GM12874 (cell line): ENCODE data around the gene VEPH1.

ENCODE experiments used
- TF ChIP-seq, protein P1 (sequence below): IDR thresholded peaks from 2 replicates; pipeline ENCODE4 v1.5.1; 2011; ENCODE audit warnings: low read depth, mild to moderate bottlenecking, control low read depth, low read length, moderate library complexity; ENCODE audit not compliant: insufficient read depth

VEPH1 gene

DNA sequence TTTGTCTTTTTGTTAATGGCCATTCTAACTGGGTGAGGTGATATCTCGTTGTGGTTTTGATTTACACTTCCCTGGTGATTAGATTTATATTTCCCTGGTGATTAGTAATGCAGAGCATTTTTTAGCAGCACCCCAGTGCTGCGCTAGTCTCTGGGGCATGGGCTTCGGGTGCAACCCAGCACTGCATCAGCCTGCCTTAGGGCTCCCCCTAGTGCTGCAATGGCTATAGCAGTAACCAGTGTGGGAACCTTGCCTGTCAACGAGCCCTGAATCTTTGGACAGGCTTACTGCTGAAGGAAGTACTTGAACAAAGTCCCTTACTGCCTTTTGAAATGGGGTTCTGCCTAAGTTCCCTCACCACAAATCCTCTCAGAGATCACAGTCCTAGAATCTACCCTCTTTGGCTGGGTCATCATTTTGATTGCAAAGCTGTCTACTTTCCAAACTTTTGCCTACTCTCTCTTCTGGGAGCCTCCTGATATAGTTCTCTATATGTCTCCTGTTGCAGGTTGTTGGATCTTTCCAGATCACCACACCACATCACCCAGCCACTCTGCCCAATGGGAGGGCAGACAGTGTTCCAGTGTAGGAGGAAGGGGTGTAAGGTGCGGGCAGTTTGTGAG lies 264.0 kb downstream of the VEPH1 start:
- TF ChIP-seq, protein P1, sequence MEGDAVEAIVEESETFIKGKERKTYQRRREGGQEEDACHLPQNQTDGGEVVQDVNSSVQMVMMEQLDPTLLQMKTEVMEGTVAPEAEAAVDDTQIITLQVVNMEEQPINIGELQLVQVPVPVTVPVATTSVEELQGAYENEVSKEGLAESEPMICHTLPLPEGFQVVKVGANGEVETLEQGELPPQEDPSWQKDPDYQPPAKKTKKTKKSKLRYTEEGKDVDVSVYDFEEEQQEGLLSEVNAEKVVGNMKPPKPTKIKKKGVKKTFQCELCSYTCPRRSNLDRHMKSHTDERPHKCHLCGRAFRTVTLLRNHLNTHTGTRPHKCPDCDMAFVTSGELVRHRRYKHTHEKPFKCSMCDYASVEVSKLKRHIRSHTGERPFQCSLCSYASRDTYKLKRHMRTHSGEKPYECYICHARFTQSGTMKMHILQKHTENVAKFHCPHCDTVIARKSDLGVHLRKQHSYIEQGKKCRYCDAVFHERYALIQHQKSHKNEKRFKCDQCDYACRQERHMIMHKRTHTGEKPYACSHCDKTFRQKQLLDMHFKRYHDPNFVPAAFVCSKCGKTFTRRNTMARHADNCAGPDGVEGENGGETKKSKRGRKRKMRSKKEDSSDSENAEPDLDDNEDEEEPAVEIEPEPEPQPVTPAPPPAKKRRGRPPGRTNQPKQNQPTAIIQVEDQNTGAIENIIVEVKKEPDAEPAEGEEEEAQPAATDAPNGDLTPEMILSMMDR: peak; percentile 96

DNA sequence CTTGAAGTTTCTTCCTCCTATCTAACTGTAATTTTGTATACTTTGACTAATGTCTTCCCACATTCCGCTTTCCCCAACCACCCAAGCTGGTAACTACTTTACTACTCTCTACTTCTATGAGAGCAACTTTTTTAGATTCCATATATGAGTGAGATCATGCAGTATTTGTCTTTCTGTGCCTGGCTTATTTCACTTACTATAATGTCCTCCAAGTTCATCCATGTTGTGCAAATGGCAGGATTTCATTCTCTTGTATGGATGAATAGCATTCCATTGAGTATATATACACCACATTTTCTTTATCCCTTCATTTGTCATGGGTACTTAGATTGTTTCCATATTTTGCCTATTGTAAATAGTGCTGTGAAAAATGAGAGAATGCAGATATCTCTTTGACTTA lies 264.8 kb downstream of the VEPH1 start:
- TF ChIP-seq, protein P1: no peak

DNA sequence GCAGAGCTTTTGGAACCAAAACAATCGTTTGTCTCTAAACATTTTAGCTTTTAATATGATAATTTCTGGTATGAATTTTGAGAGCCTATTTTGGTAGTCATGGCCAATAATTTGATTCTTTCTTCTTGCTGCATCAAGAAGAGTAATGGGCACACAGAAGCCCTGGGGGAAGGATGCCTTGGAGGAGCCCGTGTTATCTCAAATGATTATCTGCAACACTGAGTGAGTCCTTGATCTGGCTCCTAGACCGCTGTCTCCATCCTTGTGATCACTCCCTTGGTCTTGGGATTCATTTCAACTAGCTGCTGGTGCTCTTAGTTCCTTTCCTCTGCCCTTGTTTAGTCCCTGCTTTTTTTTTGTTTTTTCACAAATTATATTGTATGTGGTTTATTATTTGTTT lies 265.3 kb downstream of the VEPH1 start:
- TF ChIP-seq, protein P1: no peak

DNA sequence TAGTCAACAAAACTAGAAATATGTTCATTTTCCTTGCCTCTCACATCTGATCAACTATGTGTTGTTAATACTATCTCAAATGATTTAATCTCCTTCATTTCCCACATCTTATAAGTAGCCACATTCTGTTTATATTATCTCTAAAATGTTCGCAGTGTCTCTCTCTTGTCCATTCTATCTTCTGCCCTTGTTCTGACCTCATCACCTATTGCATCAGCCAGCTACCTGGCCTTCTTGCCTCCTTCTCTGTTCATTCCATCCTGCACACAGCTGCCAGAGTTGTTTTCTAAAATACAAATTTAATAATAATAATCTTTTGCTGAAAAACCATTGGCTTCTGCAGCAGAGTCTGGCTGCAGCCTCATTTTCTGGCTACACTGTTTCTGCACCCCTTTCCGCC lies 267.9 kb downstream of the VEPH1 start:
- TF ChIP-seq, protein P1: no peak

DNA sequence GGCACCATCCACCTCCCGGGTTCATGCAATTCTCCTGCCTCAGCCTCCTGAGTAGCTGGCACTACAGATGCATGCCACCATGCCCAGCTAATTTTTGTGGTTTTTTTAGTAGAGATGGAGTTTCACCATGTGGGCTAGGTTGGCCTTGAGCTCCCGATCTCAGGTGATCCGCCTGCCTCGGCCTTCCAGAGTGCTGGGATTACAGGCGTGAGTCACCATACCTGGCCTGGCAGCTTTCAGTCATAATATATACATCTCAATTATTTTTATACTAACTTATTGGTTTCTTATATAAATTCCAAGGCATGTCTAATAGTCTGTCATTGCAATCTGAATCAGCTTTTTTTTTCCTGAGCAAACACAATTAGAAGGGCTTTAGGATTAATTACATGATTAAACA lies 269.3 kb downstream of the VEPH1 start:
- TF ChIP-seq, protein P1: no peak

DNA sequence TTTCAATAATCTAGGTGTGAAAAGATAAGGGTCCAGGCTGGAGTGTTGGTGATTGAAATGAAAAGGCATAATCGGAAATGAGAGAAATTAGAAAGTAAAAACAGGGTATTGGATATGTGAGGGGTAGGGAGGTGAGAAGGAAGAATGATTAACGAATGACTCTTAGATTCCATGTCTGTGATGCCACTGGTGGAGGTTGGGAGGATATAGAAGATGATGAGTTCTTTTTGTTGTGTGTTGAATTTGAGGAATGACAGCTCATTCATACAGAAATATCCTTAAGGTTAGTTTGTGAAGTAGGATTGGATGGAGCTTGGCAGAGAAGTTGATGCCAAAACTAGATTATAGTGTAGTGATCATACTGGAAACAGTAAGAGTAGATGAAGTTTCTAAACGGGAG lies 271.1 kb downstream of the VEPH1 start:
- TF ChIP-seq, protein P1: no peak

DNA sequence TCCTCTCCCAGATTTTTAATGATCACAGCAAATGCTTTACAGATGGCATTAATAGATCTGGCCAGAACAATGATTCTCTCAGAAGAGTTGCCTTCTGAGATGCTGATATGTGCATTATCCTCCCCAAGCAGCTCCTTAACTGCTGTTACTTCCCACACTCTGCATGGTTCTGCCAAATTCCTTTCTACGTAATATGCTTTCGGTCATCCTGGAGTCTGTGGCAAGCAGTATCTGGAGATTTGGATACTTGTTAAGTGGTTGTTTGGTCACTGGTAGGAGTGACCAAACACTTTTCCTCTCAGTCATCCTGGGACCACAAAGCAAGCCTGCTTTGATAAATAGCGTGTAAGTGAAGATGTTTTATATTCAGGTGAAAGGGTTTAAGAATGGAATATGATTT lies 272.1 kb downstream of the VEPH1 start:
- TF ChIP-seq, protein P1: no peak
